Measurements from ENCODE around the gene ERICH2.

ERICH2 gene

GRCh38 chr2:170819680-170820664 lies 49.8 kb downstream of the ERICH2 start:
- H3K4me3 ChIP-seq (ENCODE audit: low read depth, low read length) = peak overlapping the region; percentile 8
- H3K36me3 ChIP-seq (ENCODE audit: control insufficient read depth, insufficient read depth, low read length) = no peaks in the 10 kb centered on the region
- H3K9ac ChIP-seq (ENCODE audit: low read depth, low read length) = no peak overlapping the region
- H3K4me1 ChIP-seq (ENCODE audit: control insufficient read depth, insufficient read depth, low read length) = peaks cover 14% of the 10 kb centered on the region
- H3K9me3 ChIP-seq (ENCODE audit: control insufficient read depth, insufficient read depth, low read length) = no peaks in the 10 kb centered on the region
- H3K27me3 ChIP-seq (ENCODE audit: control insufficient read depth, insufficient read depth, low read length) = peaks cover 95% of the 10 kb centered on the region

GRCh38 chr2:170820757-170821530 lies 50.8 kb downstream of the ERICH2 start:
- Histone ChIP-seq H3K9ac (ENCODE audit: low read depth, low read length) (no peak overlapping the region), H3K27me3 (ENCODE audit: control insufficient read depth, insufficient read depth, low read length) (peaks cover 97% of the 10 kb centered on the region)

DNA sequence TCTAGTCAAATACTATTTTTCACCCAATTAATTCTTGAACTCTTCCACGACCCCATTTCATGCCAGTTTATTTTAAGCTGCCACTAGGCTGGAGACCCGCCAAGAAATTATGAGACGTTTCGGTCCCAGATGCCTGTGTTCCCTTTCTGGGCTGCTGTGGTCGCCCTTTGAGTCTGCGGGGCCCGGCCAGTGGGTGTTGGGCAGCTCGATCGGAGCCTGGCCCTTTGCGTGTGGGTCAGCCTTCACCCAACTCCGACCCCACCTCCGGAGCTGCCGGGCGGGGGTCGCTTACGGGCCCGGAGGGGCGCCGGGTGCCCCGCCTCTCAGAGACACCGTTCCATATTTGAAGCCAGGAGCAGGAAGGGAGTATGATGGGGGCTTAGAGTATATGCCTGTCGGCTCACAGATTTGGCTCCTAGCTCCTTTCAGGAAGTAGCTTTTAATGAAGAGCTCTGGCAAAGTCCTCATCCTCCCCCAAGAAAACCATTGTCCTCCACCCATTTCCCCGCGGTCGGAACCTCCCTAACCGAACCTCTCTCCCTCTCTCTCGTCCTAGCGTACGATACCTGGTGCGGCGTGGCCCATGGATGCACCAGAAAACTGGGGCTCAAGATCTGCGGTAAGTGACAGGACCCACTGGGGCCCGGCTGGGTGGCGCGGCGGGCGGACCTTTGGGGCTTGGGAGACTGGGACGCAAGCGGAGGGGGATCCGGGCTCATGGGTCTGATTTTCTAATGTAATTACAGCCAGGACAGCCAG lies 51.5 kb downstream of the ERICH2 start:
- Histone ChIP-seq H3K27me3 (ENCODE audit: control insufficient read depth, insufficient read depth, low read length) (peaks cover 94% of the 10 kb centered on the region), H3K4me3 (ENCODE audit: low read depth, low read length) (peak overlapping the region; percentile 62), H3K36me3 (ENCODE audit: control insufficient read depth, insufficient read depth, low read length) (no peaks in the 10 kb centered on the region), H3K9me3 (ENCODE audit: control insufficient read depth, insufficient read depth, low read length) (no peaks in the 10 kb centered on the region), H3K9ac (ENCODE audit: low read depth, low read length) (no peak overlapping the region), H3K4me1 (ENCODE audit: control insufficient read depth, insufficient read depth, low read length) (peaks cover 14% of the 10 kb centered on the region)

More at GRCh38 chr2:170820757-170821530, 50.8 kb downstream of the ERICH2 start:
- Histone ChIP-seq H3K4me3 (ENCODE audit: low read depth, low read length) (peak overlapping the region; percentile 62), H3K4me1 (ENCODE audit: control insufficient read depth, insufficient read depth, low read length) (peaks cover 14% of the 10 kb centered on the region), H3K36me3 (ENCODE audit: control insufficient read depth, insufficient read depth, low read length) (no peaks in the 10 kb centered on the region), H3K9me3 (ENCODE audit: control insufficient read depth, insufficient read depth, low read length) (no peaks in the 10 kb centered on the region)

GRCh38 chr2:170822290-170823087 lies 52.3 kb downstream of the ERICH2 start:
- peak overlapping the region; percentile 62 for H3K4me3 ChIP-seq (ENCODE audit: low read depth, low read length)
- H3K4me1 ChIP-seq (ENCODE audit: control insufficient read depth, insufficient read depth, low read length) = peaks cover 14% of the 10 kb centered on the region
- no peaks in the 10 kb centered on the region for H3K9me3 ChIP-seq (ENCODE audit: control insufficient read depth, insufficient read depth, low read length)
- peaks cover 94% of the 10 kb centered on the region for H3K27me3 ChIP-seq (ENCODE audit: control insufficient read depth, insufficient read depth, low read length)
- H3K36me3 ChIP-seq (ENCODE audit: control insufficient read depth, insufficient read depth, low read length) = no peaks in the 10 kb centered on the region
- H3K9ac ChIP-seq (ENCODE audit: low read depth, low read length) = no peak overlapping the region

DNA sequence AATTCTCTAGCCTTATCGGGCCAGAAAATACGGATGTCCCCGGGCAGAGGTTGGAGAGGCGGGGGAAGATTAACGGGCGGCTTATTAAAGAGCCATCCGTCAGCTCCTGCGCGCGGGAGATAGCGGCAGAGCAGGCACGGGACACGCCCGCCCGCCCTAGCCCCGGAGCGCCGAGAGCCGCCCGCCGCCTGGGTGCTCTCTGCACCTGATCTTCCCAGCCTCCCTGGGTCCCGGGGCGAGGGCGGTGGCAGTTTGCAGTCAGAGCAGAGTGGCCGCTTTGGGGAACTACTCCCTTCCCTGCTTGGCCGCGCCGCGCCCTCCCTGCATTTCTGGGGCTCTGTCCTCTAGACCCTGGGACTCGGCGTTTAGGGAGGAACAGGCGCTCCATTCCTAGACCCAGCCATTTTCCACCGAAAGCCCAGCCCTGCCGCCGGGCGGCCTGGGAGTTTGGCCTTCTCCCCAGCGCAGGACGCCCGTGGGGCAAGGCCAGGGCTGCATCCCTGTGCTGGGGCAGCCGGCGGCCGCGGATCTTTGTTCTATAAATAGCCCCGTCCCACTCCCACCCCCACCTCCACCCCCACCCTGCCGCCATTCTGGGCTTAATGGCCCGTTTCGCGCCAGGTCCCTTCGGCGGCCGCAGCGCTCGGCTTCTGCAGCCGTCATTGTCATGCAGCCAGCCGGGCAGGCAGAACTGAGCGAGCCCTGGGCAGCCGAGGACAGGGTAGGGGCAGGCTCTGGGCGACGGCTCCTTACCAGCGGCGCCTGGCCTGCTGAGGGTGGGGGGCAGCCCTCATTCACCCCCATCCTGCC lies 53.1 kb downstream of the ERICH2 start:
- Histone ChIP-seq H3K9me3 (ENCODE audit: control insufficient read depth, insufficient read depth, low read length) (no peaks in the 10 kb centered on the region), H3K4me3 (ENCODE audit: low read depth, low read length) (peak overlapping the region; percentile 62), H3K27me3 (ENCODE audit: control insufficient read depth, insufficient read depth, low read length) (peaks cover 95% of the 10 kb centered on the region), H3K36me3 (ENCODE audit: control insufficient read depth, insufficient read depth, low read length) (no peaks in the 10 kb centered on the region), H3K4me1 (ENCODE audit: control insufficient read depth, insufficient read depth, low read length) (peaks cover 14% of the 10 kb centered on the region), H3K9ac (ENCODE audit: low read depth, low read length) (no peak overlapping the region)

DNA sequence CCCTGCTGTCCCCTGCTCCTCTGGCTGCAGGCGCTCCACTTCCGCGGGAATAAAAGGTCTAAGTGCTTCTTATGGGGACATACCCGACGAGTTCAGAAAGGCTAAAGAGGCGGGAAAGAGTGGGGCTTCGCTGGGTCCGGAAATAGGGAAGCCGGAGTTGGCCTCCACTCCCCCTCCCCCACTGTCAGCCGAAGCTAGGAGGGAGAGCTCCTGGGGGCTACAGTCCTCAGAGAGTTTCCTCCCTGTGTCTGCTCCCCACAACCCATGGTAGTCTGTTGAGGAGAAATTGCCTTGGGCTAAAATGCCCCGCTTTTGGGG lies 53.7 kb downstream of the ERICH2 start:
- Histone ChIP-seq H3K9ac (ENCODE audit: low read depth, low read length) (no peak overlapping the region), H3K36me3 (ENCODE audit: control insufficient read depth, insufficient read depth, low read length) (no peaks in the 10 kb centered on the region), H3K27me3 (ENCODE audit: control insufficient read depth, insufficient read depth, low read length) (peaks cover 95% of the 10 kb centered on the region), H3K9me3 (ENCODE audit: control insufficient read depth, insufficient read depth, low read length) (no peaks in the 10 kb centered on the region), H3K4me1 (ENCODE audit: control insufficient read depth, insufficient read depth, low read length) (peaks cover 14% of the 10 kb centered on the region), H3K4me3 (ENCODE audit: low read depth, low read length) (peak overlapping the region; percentile 62)

DNA sequence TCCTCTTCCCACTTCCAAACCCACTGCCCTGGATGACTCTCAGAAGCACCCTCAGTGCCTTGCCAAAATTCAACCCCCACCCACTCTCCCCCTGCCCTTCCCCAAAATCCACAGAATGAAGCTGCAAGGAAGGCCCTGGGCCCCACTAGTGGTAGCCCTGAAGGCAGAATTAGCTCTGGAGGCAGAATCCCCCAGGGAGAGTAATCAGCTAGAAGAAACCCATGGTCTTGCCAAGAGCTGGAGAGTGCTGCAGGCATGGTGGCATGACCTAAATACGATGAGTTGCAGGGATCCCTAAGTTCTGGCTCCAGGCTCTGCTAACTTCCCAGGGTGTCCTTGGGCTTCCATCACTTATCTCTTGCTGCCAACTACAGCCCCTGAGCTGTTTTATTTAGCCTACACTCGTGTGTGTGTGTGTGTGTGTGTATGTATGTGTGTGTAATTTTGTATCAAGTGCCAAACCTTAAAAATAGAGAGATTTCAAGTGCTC lies 54.4 kb downstream of the ERICH2 start:
- no peak overlapping the region for H3K9ac ChIP-seq (ENCODE audit: low read depth, low read length)
- H3K27me3 ChIP-seq (ENCODE audit: control insufficient read depth, insufficient read depth, low read length) = peaks cover 93% of the 10 kb centered on the region
- H3K36me3 ChIP-seq (ENCODE audit: control insufficient read depth, insufficient read depth, low read length) = no peaks in the 10 kb centered on the region
- peaks cover 11% of the 10 kb centered on the region for H3K4me1 ChIP-seq (ENCODE audit: control insufficient read depth, insufficient read depth, low read length)
- H3K4me3 ChIP-seq (ENCODE audit: low read depth, low read length) = peak overlapping the region; percentile 62
- H3K9me3 ChIP-seq (ENCODE audit: control insufficient read depth, insufficient read depth, low read length) = no peaks in the 10 kb centered on the region

GRCh38 chr2:170827841-170828532 lies 57.8 kb downstream of the ERICH2 start:
- H3K36me3 ChIP-seq (ENCODE audit: control insufficient read depth, insufficient read depth, low read length) = no peaks in the 10 kb centered on the region
- H3K4me3 ChIP-seq (ENCODE audit: low read depth, low read length) = no peak overlapping the region
- peaks cover 2% of the 10 kb centered on the region for H3K4me1 ChIP-seq (ENCODE audit: control insufficient read depth, insufficient read depth, low read length)
- H3K9me3 ChIP-seq (ENCODE audit: control insufficient read depth, insufficient read depth, low read length) = no peaks in the 10 kb centered on the region
- peaks cover 61% of the 10 kb centered on the region for H3K27me3 ChIP-seq (ENCODE audit: control insufficient read depth, insufficient read depth, low read length)
- no peak overlapping the region for H3K9ac ChIP-seq (ENCODE audit: low read depth, low read length)

DNA sequence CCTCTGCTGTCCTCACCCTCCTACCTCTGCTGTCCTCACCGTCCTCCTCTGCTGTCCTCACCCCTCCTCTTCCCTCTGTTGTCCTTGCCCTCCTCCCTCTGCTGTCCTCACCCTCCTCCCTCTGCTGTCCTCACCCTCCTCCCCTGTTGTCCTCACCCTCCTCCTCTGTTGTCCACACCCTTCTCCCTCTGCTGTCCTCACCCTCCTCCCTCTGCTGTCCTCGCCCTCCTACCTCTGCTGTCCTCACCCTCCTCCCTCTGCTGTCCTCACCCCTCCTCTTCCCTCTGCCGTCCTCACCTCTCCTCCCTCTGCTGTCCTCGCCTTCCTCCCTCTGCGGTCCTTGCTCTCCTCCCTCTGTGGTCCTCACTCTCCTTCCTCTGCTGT lies 58.3 kb downstream of the ERICH2 start:
- peaks cover 57% of the 10 kb centered on the region for H3K27me3 ChIP-seq (ENCODE audit: control insufficient read depth, insufficient read depth, low read length)
- no peaks in the 10 kb centered on the region for H3K9me3 ChIP-seq (ENCODE audit: control insufficient read depth, insufficient read depth, low read length)
- H3K4me1 ChIP-seq (ENCODE audit: control insufficient read depth, insufficient read depth, low read length) = peaks cover 2% of the 10 kb centered on the region
- no peak overlapping the region for H3K4me3 ChIP-seq (ENCODE audit: low read depth, low read length)
- H3K36me3 ChIP-seq (ENCODE audit: control insufficient read depth, insufficient read depth, low read length) = no peaks in the 10 kb centered on the region
- H3K9ac ChIP-seq (ENCODE audit: low read depth, low read length) = no peak overlapping the region

GRCh38 chr2:170829036-170829435 lies 58.9 kb downstream of the ERICH2 start:
- no peaks in the 10 kb centered on the region for H3K9me3 ChIP-seq (ENCODE audit: control insufficient read depth, insufficient read depth, low read length)

More at GRCh38 chr2:170829036-170829435, 58.9 kb downstream of the ERICH2 start:
- Histone ChIP-seq H3K4me1 (ENCODE audit: control insufficient read depth, insufficient read depth, low read length) (peaks cover 1% of the 10 kb centered on the region), H3K36me3 (ENCODE audit: control insufficient read depth, insufficient read depth, low read length) (no peaks in the 10 kb centered on the region), H3K9ac (ENCODE audit: low read depth, low read length) (no peak overlapping the region), H3K27me3 (ENCODE audit: control insufficient read depth, insufficient read depth, low read length) (peaks cover 53% of the 10 kb centered on the region), H3K4me3 (ENCODE audit: low read depth, low read length) (no peak overlapping the region)
